ENCODE data around the gene SOX13. TPM values are rescaled to one million over a fixed set of nuclear protein-coding genes. Genes with fewer than 3 reads are reported as not detected.

The SOX13 gene
- total RNA-seq, 1 donor from 2014 or later, result 0.42 TPM

GRCh38 chr1:204105131-204105515 lies 32.2 kb downstream of the SOX13 start:
- intact Hi-C loops (cut with micrococcal nuclease), result no loop called here

- intact Hi-C loops (cut with micrococcal nuclease), result no loop called here
These were observed 33.9 kb downstream of the SOX13 start for GRCh38 chr1:204106825-204107224.

- intact Hi-C loops (cut with micrococcal nuclease), result no loop called here
These were observed 35.0 kb downstream of the SOX13 start for GRCh38 chr1:204107892-204108291.

DNA sequence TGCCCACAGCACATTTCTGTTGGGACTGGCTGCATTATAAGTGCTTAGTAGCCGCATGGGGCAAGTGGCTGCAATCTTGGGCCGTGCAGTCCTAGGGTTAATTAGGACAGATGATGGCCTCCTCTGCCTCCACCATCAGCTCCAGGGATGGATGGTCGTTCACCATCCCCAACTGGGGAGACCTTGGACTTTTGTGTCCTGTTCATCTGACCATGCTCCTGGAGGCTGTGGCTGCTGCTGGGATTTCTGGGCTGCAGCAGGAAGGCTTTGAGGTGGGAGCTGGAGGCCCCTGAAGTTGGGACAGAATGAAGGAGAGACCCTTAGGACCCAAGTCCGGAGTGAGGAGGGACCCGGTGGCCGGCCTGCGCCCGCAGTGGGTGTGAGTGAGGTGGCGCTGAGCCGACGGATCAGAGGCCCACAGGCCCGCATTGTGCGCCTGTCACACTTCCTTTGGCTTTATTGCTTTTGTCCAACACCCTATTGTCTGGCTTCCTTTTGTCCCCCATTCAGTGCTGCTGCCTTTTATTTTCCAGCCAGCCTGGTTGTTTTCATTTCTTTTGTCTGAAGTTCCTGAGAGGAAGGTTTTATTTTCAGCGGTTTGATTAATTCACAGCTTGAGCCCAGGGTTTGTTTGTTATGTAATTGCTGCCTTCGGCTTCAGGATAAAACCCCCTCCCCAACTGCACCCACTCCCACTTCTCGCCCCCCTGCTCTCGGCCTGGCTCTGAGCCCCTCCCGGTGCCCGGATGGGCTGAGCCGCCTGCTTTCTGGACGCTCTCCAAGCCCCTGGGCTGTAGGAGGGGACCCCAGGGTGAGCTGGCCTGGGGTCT lies 35.6 kb downstream of the SOX13 start:
- intact Hi-C loops (cut with micrococcal nuclease), result no loop called here

- intact Hi-C loops (cut with micrococcal nuclease), result no loop called here
These were observed 38.1 kb downstream of the SOX13 start for GRCh38 chr1:204110894-204111633.

- intact Hi-C loops (cut with micrococcal nuclease), result no loop called here
These were observed 40.2 kb downstream of the SOX13 start for GRCh38 chr1:204112876-204113730.

GRCh38 chr1:204113896-204114295 lies 41.0 kb downstream of the SOX13 start:
- intact Hi-C loops (cut with micrococcal nuclease), result no loop called here

DNA sequence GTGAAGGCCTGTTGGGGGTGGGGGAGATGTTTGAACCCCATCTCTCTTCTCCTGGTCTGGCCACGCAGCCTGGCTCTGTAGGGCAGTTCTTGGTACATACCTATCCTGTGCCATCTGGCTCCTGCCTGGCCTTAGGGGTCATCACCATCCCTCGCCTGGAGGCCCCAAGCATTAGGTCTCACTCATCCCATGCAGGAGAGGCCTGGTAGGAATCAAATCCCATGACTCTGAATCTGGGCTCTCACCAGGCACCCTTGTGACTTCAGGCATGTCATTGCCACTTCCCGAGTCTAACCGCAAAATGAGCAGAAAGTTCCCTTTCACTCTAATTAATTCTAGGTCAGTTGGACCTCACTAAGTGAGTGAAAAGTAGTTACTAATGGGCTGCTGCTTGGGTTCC lies 41.7 kb downstream of the SOX13 start:
- intact Hi-C loops (cut with micrococcal nuclease), result no loop called here

DNA sequence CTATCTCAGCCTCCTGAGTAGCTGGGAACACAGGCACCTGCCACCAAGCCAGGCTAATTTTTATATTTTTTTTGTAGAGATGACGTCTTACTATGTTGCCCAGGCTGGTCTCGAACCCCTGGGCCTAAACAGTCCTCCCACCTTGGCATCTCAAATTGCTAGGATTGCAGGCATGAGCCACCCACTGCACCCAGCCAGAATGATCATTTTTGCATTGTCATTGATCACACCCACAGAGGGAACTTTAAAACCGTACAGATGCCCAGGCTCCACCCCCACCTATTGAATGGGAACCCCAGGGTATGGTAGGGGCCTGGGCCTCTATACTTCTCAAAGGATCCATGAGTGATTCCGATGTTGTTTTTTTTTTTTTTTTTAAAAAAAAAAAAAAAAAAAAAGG lies 42.2 kb downstream of the SOX13 start:
- intact Hi-C loops (cut with micrococcal nuclease), result no loop called here

DNA sequence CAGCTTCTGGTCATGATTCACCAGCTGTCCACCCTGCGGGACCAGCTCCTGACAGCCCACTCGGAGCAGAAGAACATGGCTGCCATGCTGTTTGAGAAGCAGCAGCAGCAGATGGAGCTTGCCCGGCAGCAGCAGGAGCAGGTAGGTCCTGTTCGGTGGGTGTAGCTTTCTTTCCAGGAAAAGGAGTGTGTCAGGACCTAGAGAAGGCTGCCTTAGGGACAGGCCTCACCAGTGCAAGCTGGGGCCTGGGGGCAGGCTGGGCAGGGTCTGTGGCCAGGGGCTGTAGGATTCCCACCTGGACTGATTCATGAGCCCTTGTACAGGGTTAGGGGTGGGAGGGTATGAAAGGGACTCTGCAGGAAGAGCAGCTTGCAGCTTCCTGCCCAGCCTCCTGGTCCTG lies 43.6 kb downstream of the SOX13 start:
- intact Hi-C loops (cut with micrococcal nuclease), result no loop called here

DNA sequence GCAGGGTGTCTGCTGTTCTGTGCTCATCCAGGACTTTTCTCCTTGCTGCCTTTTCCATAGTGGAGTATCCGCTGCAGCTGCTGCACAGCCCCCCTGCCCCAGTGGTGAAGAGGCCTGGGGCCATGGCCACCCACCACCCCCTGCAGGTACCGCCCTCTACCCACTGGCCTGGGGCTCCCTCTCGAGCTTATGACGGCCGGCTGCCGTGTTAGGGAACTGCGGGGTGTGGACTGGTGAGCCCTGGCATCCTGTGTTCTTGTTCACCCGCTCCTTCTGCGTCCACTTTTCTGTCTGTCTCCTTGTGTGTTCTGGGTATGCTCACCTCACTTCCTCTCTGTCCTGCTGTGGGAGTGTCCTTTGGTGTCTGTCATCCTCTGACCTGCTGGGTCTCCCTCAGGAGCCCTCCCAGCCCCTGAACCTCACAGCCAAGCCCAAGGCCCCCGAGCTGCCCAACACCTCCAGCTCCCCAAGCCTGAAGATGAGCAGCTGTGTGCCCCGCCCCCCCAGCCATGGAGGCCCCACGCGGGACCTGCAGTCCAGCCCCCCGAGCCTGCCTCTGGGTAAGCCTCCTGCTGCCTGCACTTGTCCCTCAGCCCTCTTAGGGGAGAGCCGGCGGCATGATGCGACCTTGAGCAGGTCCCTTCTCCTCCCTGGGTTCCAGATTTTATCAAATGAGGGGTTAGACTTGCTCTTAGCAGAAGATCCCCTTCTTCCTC lies 49.1 kb downstream of the SOX13 start:
- intact Hi-C loops (cut with micrococcal nuclease), result no loop called here

GRCh38 chr1:204123376-204123775 lies 50.5 kb downstream of the SOX13 start:
- intact Hi-C loops (cut with micrococcal nuclease), result no loop called here

DNA sequence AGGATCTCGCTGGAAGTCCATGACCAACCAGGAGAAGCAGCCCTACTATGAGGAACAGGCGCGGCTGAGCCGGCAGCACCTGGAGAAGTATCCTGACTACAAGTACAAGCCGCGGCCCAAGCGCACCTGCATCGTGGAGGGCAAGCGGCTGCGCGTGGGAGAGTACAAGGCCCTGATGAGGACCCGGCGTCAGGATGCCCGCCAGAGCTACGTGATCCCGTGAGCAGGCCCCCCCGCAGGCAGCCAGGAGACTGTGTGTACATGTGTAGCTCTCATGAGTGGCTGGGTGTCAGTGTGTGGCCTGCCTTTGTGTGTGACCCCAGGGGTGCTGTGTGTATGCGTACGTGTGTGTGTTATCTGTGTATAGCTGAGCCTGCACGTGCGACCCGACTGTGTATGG lies 51.7 kb downstream of the SOX13 start:
- intact Hi-C loops (cut with micrococcal nuclease), result no loop called here

DNA sequence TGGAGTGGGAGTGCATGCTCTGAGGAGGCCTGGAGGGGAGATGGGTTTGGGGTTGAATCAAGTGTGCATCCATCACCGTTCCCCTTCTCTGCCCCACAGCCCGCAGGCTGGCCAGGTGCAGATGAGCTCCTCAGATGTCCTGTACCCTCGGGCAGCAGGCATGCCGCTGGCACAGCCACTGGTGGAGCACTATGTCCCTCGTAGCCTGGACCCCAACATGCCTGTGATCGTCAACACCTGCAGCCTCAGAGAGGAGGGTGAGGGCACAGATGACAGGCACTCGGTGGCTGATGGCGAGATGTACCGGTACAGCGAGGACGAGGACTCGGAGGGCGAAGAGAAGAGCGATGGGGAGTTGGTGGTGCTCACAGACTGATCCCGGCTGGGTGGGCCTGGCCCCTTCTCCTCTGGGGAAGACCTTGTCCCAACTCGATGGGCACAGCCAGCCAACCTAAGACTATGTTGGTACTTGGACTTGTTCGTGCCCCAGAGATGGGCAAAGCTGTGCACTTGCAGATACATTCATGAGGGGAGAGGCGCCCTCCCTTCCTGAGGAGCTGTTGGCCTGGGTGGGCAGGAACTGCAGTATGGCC lies 52.9 kb downstream of the SOX13 start:
- intact Hi-C loops (cut with micrococcal nuclease), result no loop called here

DNA sequence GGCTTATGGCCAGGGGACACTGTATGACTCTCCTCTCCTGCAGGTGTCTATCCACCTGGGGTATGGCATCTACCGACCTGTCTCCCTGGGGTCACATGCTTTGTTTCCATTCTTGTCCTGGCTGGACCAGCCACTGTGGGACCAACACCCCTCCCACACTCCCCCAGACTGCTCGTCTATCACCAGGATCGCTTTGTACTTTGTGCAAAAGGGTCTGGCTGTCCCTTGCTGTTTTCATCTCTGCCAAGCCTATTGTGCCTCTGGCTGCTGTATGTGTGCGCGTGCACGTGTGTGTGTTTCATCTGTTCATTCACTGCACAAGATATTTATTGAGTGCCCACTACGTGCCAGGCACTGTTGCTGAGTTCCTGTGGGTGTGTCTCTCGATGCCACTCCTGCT lies 53.5 kb downstream of the SOX13 start:
- intact Hi-C loops (cut with micrococcal nuclease), result no loop called here

DNA sequence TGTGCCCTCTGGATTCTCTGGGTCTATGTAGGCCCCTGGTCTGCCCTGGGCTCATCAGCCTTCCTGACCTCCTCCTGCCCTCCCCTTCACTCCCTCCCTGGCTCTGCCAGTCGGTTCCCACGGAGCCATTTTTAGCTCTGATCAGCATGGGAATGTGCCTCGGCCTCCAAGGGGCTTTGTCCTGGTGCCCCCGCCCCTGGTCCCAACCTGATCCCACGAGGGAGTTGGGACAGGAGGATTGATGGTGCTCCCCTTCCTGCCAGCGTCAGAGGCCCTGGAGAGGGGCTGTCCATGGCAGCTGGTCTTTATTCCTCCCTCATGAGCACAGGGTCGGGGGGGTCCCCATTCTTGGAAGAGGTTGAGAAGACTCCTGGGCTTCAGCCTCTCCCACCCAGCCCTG lies 54.0 kb downstream of the SOX13 start:
- intact Hi-C loops (cut with micrococcal nuclease), result no loop called here

GRCh38 chr1:204127597-204128242 lies 54.8 kb downstream of the SOX13 start:
- intact Hi-C loops (cut with micrococcal nuclease), result loop anchor here (2.0 kb wide), 1 partner anchor 257 kb away; no protein-coding TSS in a partner anchor

DNA sequence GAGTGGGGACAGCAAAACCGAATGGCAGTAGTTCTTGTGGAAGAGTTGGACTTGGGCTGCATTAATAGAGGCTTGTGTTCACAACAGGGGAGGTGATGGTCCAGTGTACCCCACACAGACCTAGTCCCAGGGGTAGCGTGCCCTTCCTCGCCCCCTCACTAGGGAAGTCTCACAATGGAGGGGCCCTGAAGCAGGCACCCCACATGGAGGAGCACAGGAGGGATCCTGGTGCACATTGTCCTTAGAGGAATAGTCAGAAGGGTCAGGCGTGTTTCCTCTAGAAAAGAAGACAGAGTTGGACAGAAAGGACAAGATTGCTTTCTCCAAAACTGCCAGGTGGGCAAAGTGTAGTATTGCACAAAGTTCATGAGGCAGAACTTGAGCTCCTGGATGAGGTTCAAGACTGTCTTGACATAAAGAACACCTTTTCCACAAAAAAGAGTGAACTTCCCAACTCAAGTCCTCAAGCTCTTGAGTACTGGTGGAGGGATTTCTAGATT lies 55.6 kb downstream of the SOX13 start:
- intact Hi-C loops (cut with micrococcal nuclease), result loop anchor here (2.0 kb wide), 1 partner anchor 258 kb away; no protein-coding TSS in a partner anchor

DNA sequence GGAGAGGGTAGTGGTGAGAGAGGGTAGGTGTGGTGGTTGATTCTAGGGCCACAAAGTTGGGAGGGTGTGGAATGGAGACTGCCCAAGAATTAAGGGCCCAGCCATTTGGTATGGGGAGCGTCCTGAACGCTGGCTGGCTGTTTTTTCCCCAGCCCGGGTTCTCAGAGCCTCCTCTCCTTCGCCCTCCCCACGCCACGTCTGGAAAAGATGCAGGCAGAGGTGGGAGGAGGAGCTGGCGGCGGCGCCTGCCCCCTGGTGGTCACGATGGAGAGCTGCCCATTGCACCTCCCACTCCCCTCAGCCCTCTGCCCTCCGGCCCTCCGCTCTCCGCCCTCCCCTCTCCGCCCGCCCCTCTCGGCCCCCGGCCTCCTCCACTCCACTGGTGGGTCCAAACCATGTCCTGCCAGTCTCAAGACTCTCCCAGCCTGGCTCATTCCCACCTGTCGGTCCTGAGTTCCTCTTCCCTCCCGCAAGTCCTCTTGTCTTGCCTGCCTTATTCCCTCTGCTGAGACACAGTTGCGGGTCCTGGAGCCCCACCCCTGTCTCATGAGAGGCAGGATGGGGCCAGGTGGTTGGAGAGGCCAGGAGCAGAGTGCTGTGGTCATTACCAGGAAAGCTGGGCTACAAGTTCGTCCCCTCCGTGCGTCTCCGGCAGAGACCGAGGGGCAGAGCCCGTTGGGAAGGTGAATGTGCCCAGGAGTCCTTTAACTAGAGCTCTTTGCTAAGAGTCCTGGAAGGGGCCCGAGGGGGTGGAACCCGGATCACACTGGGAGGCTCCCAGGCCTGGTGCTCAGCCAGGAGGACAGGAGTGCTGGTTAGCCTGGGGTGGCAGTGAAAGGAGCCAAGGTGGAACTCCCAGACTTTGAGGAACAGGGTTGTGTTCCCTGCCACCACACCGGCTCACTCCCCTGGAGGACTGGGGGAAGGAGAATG lies 56.3 kb downstream of the SOX13 start:
- intact Hi-C loops (cut with micrococcal nuclease), result loop anchor here (1.0 to 2.0 kb wide), 3 partner anchors 258 to 625 kb away; partner anchors contain the start of gene SNRPE

Data from T-helper 1 cell treated with Interleukin-12 subunit alpha and Interleukin-12 subunit beta and Interleukin-4 antibody, amounts not matched to agents 30 ng/mL and 1 ng/mL, for 36 hours (primary cell).